Measurements from ENCODE around the gene CERK. TPM values are rescaled to one million over a fixed set of nuclear protein-coding genes. Genes with fewer than 3 reads are reported as not detected.

The CERK gene
- total and polyA plus RNA-seq, 2 of the 8 experiments (the other 6 are each of a cell fraction or from before 2014, with no cell fraction given) = 26.6 to 59.0 TPM

- no peak for TF ChIP-seq CHD7 (IDR thresholded peaks at IDR 0.05; ENCODE audit: insufficient replicate concordance, low read length)
- no peak for TF ChIP-seq CBX8 (IDR thresholded peaks at IDR 0.05; ENCODE audit: borderline replicate concordance, low read depth, low read length)
- no peak for TF ChIP-seq CBX5 (IDR thresholded peaks at IDR 0.05; ENCODE audit: low read depth, low read length)
- no peak for TF ChIP-seq ASH2L (IDR thresholded peaks at IDR 0.05; ENCODE audit: low read length)
- TF ChIP-seq RXRA (IDR thresholded peaks at IDR 0.05; ENCODE audit: insufficient read depth, low read depth, low read length) = no peak
- TF ChIP-seq JUN (IDR thresholded peaks at IDR 0.05; ENCODE audit: low read depth, low read length) = no peak
- TF ChIP-seq CHD1 (IDR thresholded peaks at IDR 0.05; ENCODE audit: low read depth, low read length) = no peak
- TF ChIP-seq GTF2F1 (IDR thresholded peaks at IDR 0.05; ENCODE audit: borderline replicate concordance, low read depth, low read length) = no peak
- no peak for TF ChIP-seq TBP (IDR thresholded peaks at IDR 0.05; ENCODE audit: low read depth, low read length)
- no peak for TF ChIP-seq BRCA1 (IDR thresholded peaks at IDR 0.05; ENCODE audit: low read depth, low read length)
- no peak for TF ChIP-seq HDAC2 (IDR thresholded peaks at IDR 0.05; ENCODE audit: borderline replicate concordance in 1 of 2, low read depth in 2 of 2, low read length in 2 of 2)
Observed at GRCh38 chr22:46673662-46674236, 64.3 kb downstream of the CERK start (continued).

All from H1 (cell line).